Fibroblast of pulmonary artery (primary cell): Measurements from ENCODE around the gene PDE4D.

Source experiments
- DNase-seq: peaks from one replicate; pipeline ENCODE4 v3.0.0-alpha.2; 2010; ENCODE audit warnings: low read depth
- H3K4me3 ChIP-seq: replicated peaks from 2 replicates; pipeline ENCODE4 v1.5.1; 2011; ENCODE audit warnings: low read depth, mild to moderate bottlenecking, control low read depth, low read length, moderate library complexity
- TF ChIP-seq, protein P1 (sequence below): IDR thresholded peaks from 2 replicates; pipeline ENCODE4 v1.5.1; 2011; ENCODE audit warnings: mild to moderate bottlenecking, control low read depth, low read length, inconsistent platforms; ENCODE audit errors: missing control alignments

The PDE4D gene

DNA sequence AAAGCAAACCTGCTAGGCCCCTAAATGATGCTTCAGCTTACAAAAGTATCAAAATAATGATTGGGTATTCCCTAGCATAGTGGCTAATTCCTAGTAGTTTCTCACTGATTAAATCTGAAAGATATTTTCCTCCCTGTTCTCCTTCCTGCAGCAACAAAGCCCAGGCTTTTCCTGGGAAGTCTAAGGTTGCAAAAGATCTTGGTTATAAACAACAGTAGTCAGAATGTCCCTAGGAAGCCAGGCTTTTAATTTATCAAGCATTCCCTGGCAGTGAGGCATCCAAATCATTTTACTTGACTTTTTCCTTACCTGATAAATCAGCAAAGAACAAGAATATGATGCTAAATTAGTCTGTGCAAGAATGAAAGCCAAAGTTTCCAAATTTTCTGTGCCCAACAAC, 272.0 kb downstream of the PDE4D start:
- DNase-seq, result peak; percentile 39
- no peak overlapping the region for H3K4me3 ChIP-seq

DNA sequence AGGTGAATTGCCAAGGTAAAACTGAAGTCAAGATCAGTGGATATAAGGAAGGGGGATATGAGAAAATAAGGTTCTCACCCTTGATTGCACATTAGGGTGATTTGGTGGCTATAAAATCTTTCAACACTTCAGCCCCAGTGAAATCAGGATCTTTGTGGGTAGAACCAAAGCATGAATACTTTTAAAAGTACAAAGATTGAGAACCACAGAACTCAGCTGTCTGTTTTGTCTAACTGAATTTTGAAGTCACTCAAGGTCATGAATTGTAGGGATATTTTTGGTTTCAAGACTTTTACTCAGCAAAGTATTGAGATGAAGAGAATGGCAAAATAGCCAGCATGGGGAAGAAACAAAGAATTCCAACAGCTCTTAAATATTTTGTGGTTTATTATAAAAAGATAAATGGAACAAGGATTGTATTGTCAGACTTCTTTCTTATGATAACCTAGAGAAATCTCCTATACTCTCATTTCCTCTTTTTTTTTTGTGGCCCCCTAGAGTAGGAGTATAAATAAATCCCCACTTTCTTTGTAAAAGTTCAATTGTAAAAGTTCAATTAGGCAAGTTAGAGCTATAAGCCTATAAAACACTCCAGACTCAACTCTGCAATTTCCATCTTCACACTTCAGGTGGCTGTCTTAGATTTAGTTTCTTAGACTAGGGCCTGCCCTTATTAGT, 272.9 kb downstream of the PDE4D start:
- DNase-seq, result peak; percentile 17
- TF ChIP-seq, protein P1, sequence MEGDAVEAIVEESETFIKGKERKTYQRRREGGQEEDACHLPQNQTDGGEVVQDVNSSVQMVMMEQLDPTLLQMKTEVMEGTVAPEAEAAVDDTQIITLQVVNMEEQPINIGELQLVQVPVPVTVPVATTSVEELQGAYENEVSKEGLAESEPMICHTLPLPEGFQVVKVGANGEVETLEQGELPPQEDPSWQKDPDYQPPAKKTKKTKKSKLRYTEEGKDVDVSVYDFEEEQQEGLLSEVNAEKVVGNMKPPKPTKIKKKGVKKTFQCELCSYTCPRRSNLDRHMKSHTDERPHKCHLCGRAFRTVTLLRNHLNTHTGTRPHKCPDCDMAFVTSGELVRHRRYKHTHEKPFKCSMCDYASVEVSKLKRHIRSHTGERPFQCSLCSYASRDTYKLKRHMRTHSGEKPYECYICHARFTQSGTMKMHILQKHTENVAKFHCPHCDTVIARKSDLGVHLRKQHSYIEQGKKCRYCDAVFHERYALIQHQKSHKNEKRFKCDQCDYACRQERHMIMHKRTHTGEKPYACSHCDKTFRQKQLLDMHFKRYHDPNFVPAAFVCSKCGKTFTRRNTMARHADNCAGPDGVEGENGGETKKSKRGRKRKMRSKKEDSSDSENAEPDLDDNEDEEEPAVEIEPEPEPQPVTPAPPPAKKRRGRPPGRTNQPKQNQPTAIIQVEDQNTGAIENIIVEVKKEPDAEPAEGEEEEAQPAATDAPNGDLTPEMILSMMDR, result no peak
- H3K4me3 ChIP-seq, result no peak overlapping the region

More for the DNA sequence above, 272.0 kb downstream of the PDE4D start:
- TF ChIP-seq, protein P1, result no peak

DNA sequence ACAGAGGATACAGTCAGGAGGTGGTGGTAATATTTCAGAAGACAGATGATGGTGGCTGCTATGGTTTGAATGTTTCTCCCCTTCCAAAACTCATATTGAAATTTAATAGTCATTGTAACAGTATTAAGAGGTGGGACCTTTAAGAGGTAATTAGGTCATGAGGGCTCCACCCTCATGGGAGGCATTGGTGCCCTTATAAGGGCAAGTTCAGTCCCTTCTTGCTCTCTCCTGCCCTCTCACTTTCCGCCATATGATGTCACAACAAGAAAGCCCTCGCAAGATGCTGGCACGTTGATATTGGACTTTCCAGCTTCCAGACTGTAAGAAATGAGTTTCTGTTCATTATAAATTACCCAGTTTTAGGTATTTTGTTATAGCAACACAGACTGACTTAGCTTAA, 274.9 kb downstream of the PDE4D start:
- TF ChIP-seq, protein P1, result no peak
- no peak overlapping the region for H3K4me3 ChIP-seq
- no peak for DNase-seq

DNA sequence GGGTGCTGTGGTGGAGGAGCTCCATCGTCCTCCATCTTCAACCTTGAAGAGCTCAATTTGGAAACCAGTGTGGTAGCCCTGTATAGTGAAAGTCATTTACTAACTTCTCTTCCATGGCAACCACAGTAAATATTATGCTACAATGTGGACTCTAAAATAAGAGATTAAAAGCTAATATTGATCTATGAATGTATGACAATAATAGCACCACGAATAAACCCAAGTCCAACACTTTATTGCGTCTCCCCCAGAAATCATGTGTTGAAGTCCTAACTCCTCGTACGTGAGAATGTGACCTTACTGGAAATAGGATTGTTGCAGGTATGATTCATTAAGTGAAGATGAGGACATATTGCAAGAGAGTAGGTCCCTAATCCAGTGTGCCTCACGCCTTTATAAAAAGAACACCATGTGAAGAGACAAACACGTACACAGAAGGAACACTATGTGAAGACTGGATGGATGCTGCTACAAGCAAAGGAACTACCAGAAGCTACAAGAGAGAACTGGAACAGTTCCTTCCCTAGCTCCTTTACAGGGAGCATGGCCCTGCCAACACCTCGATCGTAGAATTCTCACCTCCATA, 276.2 kb downstream of the PDE4D start:
- H3K4me3 ChIP-seq, result no peak overlapping the region
- DNase-seq, result no peak
- TF ChIP-seq, protein P1, result no peak

DNA sequence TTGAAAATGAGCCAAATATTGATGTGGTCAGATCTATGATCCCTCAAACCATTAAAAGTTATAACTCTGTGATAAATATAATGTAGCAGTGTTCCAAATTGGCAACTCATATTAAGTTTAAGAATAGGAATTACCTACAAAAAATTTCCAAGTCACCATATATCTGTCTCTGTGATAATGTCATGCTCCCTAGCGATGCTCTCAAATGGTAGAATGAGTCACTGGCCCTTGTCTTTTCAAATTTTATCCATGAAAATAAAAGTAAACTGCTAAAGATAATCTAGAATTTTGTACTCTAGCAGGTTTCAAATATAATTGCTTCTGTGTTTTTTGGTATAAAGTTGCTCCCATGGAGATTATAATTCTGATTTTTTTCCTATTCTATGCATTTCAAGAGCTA, 277.1 kb downstream of the PDE4D start:
- no peak overlapping the region for H3K4me3 ChIP-seq
- TF ChIP-seq, protein P1, result no peak
- no peak for DNase-seq

DNA sequence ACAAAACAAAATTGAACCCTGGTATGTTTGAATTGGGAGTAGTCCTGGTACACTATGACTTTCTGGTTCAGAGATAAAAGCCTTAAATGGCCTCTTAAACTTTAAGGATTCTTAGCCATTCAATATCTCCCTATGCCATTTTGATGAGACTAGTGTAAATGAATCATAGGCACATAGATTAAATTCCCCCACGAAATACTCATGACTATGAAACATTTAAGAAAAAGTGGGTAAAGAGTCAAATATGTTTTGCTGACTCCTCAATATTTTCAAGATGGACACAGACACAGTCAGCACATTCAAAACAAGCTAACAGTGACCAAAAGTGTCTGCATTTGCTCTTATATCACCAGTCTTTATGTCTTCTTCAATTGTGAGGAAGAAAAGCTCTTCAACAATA, 278.3 kb downstream of the PDE4D start:
- H3K4me3 ChIP-seq, result no peak overlapping the region
- peak; percentile 28 for DNase-seq
- TF ChIP-seq, protein P1, result no peak
